Transverse colon (tissue), 4 donors: ENCODE measurements around the gene CCR4.
A peak's percentile ranks its signal among the peaks of the same experiment; 100 is the strongest.
"Not testable (repeated sequence)": the region's sequence is repeated elsewhere in the genome, so short reads cannot be mapped to it uniquely, and the experiment has no call there.

ENCODE experiments used
- EP300 ChIP-seq: sonication (generic); formaldehyde crosslinking; IDR thresholded peaks from one replicate; pipeline ENCODE4 v1.6.1; 2017; ENCODE audit warnings: antibody characterized with exemption, low read depth
- POLR2A ChIP-seq: fragments of 450-650 bp; IDR thresholded peaks from one replicate; pipeline ENCODE4 v1.6.1; 2016; ENCODE audit warnings: antibody characterized with exemption, mild to moderate bottlenecking, moderate library complexity
- POLR2AphosphoS5 ChIP-seq, 3 donors: sonication (generic); formaldehyde crosslinking; IDR thresholded peaks; one replicate each; pipeline ENCODE4 v1.6.1; 2016; ENCODE audit warnings: antibody characterized with exemption in 3 of 3
- TF ChIP-seq, protein P1 (sequence below), 5 experiments: fragments of 200-600 bp in 3 of 5; fragments of 450-650 bp in 2 of 5; sonication (generic) in 3 of 5; IDR thresholded peaks; 1 replicate in 2 of 5; 2 replicates in 3 of 5; pipeline ENCODE4 v1.5.1; 2016 to 2017; ENCODE audit warnings: antibody characterized with exemption in 5 of 5, inconsistent platforms in 3 of 5, mild to moderate bottlenecking in 2 of 5, moderate library complexity in 1 of 5

DNA sequence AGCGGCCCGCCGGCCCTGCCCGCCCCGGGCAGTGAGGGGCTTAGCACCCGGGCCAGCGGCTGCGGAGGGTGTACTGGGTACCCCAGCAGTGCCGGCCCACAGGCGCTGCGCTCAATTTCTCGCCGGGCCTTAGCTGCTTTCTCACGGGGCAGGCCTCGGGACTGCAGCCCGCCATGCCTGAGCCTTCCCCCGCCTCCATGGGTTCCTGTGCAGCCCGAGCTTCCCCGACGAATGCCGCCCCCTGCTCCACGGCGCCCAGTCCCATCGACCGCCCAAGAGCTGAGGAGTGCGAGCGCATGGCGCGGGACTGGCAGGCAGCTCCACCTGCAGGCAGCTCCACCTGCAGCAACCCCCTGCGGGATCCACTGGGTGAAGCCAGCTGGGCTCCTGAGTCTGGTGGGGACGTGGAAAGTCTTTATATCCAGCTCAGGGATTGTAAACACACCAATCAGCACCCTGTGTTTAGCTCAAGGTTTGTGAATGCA lies 48.5 kb upstream of the CCR4 start:
- TF ChIP-seq, protein P1, sequence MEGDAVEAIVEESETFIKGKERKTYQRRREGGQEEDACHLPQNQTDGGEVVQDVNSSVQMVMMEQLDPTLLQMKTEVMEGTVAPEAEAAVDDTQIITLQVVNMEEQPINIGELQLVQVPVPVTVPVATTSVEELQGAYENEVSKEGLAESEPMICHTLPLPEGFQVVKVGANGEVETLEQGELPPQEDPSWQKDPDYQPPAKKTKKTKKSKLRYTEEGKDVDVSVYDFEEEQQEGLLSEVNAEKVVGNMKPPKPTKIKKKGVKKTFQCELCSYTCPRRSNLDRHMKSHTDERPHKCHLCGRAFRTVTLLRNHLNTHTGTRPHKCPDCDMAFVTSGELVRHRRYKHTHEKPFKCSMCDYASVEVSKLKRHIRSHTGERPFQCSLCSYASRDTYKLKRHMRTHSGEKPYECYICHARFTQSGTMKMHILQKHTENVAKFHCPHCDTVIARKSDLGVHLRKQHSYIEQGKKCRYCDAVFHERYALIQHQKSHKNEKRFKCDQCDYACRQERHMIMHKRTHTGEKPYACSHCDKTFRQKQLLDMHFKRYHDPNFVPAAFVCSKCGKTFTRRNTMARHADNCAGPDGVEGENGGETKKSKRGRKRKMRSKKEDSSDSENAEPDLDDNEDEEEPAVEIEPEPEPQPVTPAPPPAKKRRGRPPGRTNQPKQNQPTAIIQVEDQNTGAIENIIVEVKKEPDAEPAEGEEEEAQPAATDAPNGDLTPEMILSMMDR (IDR thresholded peaks at IDR 0.05) = peak in 1 of 5 experiments; percentile 10
- TF ChIP-seq EP300; POLR2AphosphoS5 (IDR thresholded peaks at IDR 0.05); POLR2A: not testable (repeated sequence)
